Muscle layer of duodenum (tissue), 2 donors: ENCODE data around the gene PRAMEF13.
"Not testable (repeated sequence)": the region's sequence is repeated elsewhere in the genome, so short reads cannot be mapped to it uniquely, and the experiment has no call there.

Experiments
- H3K27ac ChIP-seq: one replicate; pipeline ENCODE4 v1.7.0; 2013; ENCODE audit warnings: mild to moderate bottlenecking, low read length
- H3K27me3 ChIP-seq: one replicate; pipeline ENCODE4 v1.7.0; 2013; ENCODE audit warnings: low read depth, mild to moderate bottlenecking, control low read depth, low read length
- H3K36me3 ChIP-seq, 2 donors: one replicate each; pipeline ENCODE4 v1.7.0; 2013; ENCODE audit warnings: low read length in 2 of 2, control low read depth in 1 of 2, mild to moderate bottlenecking in 1 of 2; ENCODE audit not compliant: insufficient read depth in 2 of 2, control insufficient read depth in 1 of 2
- H3K4me1 ChIP-seq, 2 donors: one replicate each; pipeline ENCODE4 v1.7.0; 2013; ENCODE audit warnings: low read length in 2 of 2, mild to moderate bottlenecking in 2 of 2, control low read depth in 1 of 2, moderate library complexity in 1 of 2; ENCODE audit not compliant: insufficient read depth in 2 of 2, control insufficient read depth in 1 of 2
- H3K4me3 ChIP-seq, 2 donors: one replicate each; pipeline ENCODE4 v1.7.0; 2013; ENCODE audit warnings: low read length in 2 of 2, low read depth in 1 of 2, mild to moderate bottlenecking in 1 of 2
- H3K9me3 ChIP-seq, 2 donors: one replicate each; pipeline ENCODE4 v1.7.0; 2013; ENCODE audit warnings: low read length in 2 of 2, control low read depth in 1 of 2, mild to moderate bottlenecking in 1 of 2; ENCODE audit not compliant: control insufficient read depth in 1 of 2
- donor health status: healthy.

The PRAMEF13 gene

GRCh38 chr1:13228343-13228781 is 27.2 kb upstream of the PRAMEF13 start:
- H3K4me1 ChIP-seq: no peaks in the 10 kb centered on the region
- H3K9me3 ChIP-seq: no peaks in the 10 kb centered on the region
- no peaks in the 10 kb centered on the region for H3K27me3 ChIP-seq
- no peak overlapping the region for H3K4me3 ChIP-seq
- H3K27ac ChIP-seq: no peak overlapping the region
- no peaks in the 10 kb centered on the region for H3K36me3 ChIP-seq

- not testable (repeated sequence) for H3K36me3 ChIP-seq, H3K4me1 ChIP-seq, H3K9me3 ChIP-seq, H3K27ac ChIP-seq, H3K27me3 ChIP-seq, H3K4me3 ChIP-seq
Measured at GRCh38 chr1:13227271-13228055, 26.3 kb upstream of the PRAMEF13 start.

- H3K27me3 ChIP-seq, H3K27ac ChIP-seq, H3K36me3 ChIP-seq, H3K4me3 ChIP-seq, H3K9me3 ChIP-seq, H3K4me1 ChIP-seq: not testable (repeated sequence)
Measured at GRCh38 chr1:13225675-13226204, 24.5 kb upstream of the PRAMEF13 start, which contains the start of gene PRAMEF18. Gene PRAMEF18, minus strand, starts transcription at chr1:13226154. Its CDS starts 48 bp downstream, at chr1:13226106.

- Histone ChIP-seq H3K36me3 (no peaks in the 10 kb centered on the region), H3K4me3 (no peak overlapping the region), H3K4me1 (no peaks in the 10 kb centered on the region), H3K9me3 (no peaks in the 10 kb centered on the region), H3K27ac (no peak overlapping the region), H3K27me3 (no peaks in the 10 kb centered on the region)
Measured at GRCh38 chr1:13224480-13225060, 23.4 kb upstream of the PRAMEF13 start.

GRCh38 chr1:13222788-13223187 is 21.6 kb upstream of the PRAMEF13 start:
- not testable (repeated sequence) for H3K36me3 ChIP-seq, H3K27me3 ChIP-seq, H3K4me3 ChIP-seq, H3K27ac ChIP-seq, H3K9me3 ChIP-seq, H3K4me1 ChIP-seq

GRCh38 chr1:13219203-13219602 is 18.0 kb upstream of the PRAMEF13 start:
- H3K4me1 ChIP-seq, H3K4me3 ChIP-seq, H3K27me3 ChIP-seq, H3K9me3 ChIP-seq, H3K27ac ChIP-seq, H3K36me3 ChIP-seq: not testable (repeated sequence)

GRCh38 chr1:13216619-13217018 is 15.4 kb upstream of the PRAMEF13 start:
- H3K4me1 ChIP-seq, H3K27me3 ChIP-seq, H3K27ac ChIP-seq, H3K9me3 ChIP-seq, H3K4me3 ChIP-seq, H3K36me3 ChIP-seq: not testable (repeated sequence)

- not testable (repeated sequence) for H3K36me3 ChIP-seq, H3K4me3 ChIP-seq, H3K27ac ChIP-seq, H3K9me3 ChIP-seq, H3K4me1 ChIP-seq, H3K27me3 ChIP-seq
Measured at GRCh38 chr1:13208712-13209111, 7.5 kb upstream of the PRAMEF13 start.

GRCh38 chr1:13171548-13171947 is 29.7 kb downstream of the PRAMEF13 start, which contains the start of gene PRAMEF9:
Gene PRAMEF9, plus strand, starts transcription at chr1:13171848. Its CDS starts 3,433 bp downstream, at chr1:13175281.
- not testable (repeated sequence) for H3K4me1 ChIP-seq, H3K4me3 ChIP-seq, H3K9me3 ChIP-seq, H3K36me3 ChIP-seq, H3K27ac ChIP-seq, H3K27me3 ChIP-seq

- not testable (repeated sequence) for H3K27me3 ChIP-seq, H3K36me3 ChIP-seq, H3K27ac ChIP-seq, H3K9me3 ChIP-seq, H3K4me1 ChIP-seq, H3K4me3 ChIP-seq
Measured at GRCh38 chr1:13165531-13165930, 35.7 kb downstream of the PRAMEF13 start, which contains the start of gene HNRNPCL4. Gene HNRNPCL4, minus strand, starts transcription at chr1:13165631. Its CDS starts 164 bp downstream, at chr1:13165467.

- H3K9me3 ChIP-seq, H3K36me3 ChIP-seq, H3K27me3 ChIP-seq, H3K4me1 ChIP-seq, H3K4me3 ChIP-seq, H3K27ac ChIP-seq: not testable (repeated sequence)
Measured at GRCh38 chr1:13155909-13156308, 45.3 kb downstream of the PRAMEF13 start, which contains the start of gene PRAMEF26. Gene PRAMEF26, minus strand, starts transcription at chr1:13156009. Its CDS starts 2,914 bp downstream, at chr1:13153095.
